ENCODE measurements around the gene RIC8B. TPM values are rescaled to one million over a fixed set of nuclear protein-coding genes. Genes with fewer than 3 reads are reported as not detected.
A peak's percentile ranks its signal among the peaks of the same experiment; 100 is the strongest.
"Not testable (repeated sequence)": the region's sequence is repeated elsewhere in the genome, so short reads cannot be mapped to it uniquely, and the experiment has no call there.

Gene RIC8B
- total RNA-seq: 10 to 100 TPM in 1 of 6 experiments, 1 to 10 TPM in 5; 5.9 to 10.6 (median 6.5) TPM
- long read RNA-seq, partial matches to known transcripts: 0 of 1 reads
- long read RNA-seq, other reads (novel, unspliced or antisense): 0 of 1 reads

- DNase-seq: peak; percentile 94 to 97 (median 97)
- Histone ChIP-seq H3K4me1 (peaks cover 0 to 51% (median 11%) of the 10 kb centered on the region in 4 donors), H3K4me3 (peak within 1 kb of the TSS; percentile 71 to 91 (median 82)), H3K27ac (peak within 1 kb of the TSS; percentile 93 to 97 (median 93)), H3K9me3 (no peaks in the 10 kb centered on the region), H3K27me3 (no peaks in the 10 kb centered on the region), H3K36me3 (no peaks in the 10 kb centered on the region)
- TF ChIP-seq POLR2A (IDR thresholded peaks at IDR 0.05) (peak; percentile 91), CTCF (IDR thresholded peaks at IDR 0.05) (no peak)
- WGBS (ENCODE audit: insufficient coverage, low coverage, low lambda C conversion rate, missing lambda C conversion rate): under 1% methylated on average over 19 of the region's 66 CpGs
- intact Hi-C loops (cut with DNase I): no loop called here
- peak; percentile 85 to 95 (median 92) for ATAC-seq
These were observed at the start of gene RIC8B for GRCh38 chr12:106774005-106774807. TSS of gene RIC8B (plus strand) at chr12:106774682. CDS start at chr12:106774746, 64 bp downstream.

- no peak for TF ChIP-seq POLR2A (IDR thresholded peaks at IDR 0.05)
- Histone ChIP-seq H3K4me1 (no peaks in the 10 kb centered on the region), H3K9me3 (no peaks in the 10 kb centered on the region), H3K27me3 (no peaks in the 10 kb centered on the region), H3K36me3 (no peaks in the 10 kb centered on the region), H3K4me3 (no peak overlapping the region), H3K27ac (no peak overlapping the region)
- intact Hi-C loops (cut with DNase I): no loop called here
- WGBS (ENCODE audit: insufficient coverage, low coverage, low lambda C conversion rate, missing lambda C conversion rate): 87% methylated on average over 6 of the region's 6 CpGs
- DNase-seq (no peak), ATAC-seq (no peak)
These were observed 49.5 kb upstream of the RIC8B start for GRCh38 chr12:106724934-106725333.

GRCh38 chr12:106726603-106727202, 47.8 kb upstream of the RIC8B start:
- 79% methylated on average over 4 of the region's 5 CpGs for WGBS (ENCODE audit: insufficient coverage, low coverage, low lambda C conversion rate, missing lambda C conversion rate)
- H3K27ac ChIP-seq; H3K27me3 ChIP-seq; H3K4me3 ChIP-seq; DNase-seq; H3K36me3 ChIP-seq; H3K4me1 ChIP-seq; H3K9me3 ChIP-seq; ATAC-seq; intact Hi-C loops (cut with DNase I): not testable (repeated sequence)

GRCh38 chr12:106729611-106730010, 44.9 kb upstream of the RIC8B start:
- H3K36me3 ChIP-seq: no peaks in the 10 kb centered on the region
- no peak overlapping the region for H3K4me3 ChIP-seq
- H3K4me1 ChIP-seq: no peaks in the 10 kb centered on the region
- DNase-seq (no peak), ATAC-seq (peak in 1 of 4 donors; percentile 65)
- intact Hi-C loops (cut with DNase I): no loop called here
- no peaks in the 10 kb centered on the region for H3K9me3 ChIP-seq
- 100% methylated on average over 1 of the region's 1 CpG for WGBS (ENCODE audit: insufficient coverage, low coverage, low lambda C conversion rate, missing lambda C conversion rate)
- no peak for TF ChIP-seq POLR2A (IDR thresholded peaks at IDR 0.05)
- H3K27ac ChIP-seq: no peak overlapping the region
- no peaks in the 10 kb centered on the region for H3K27me3 ChIP-seq

- no peaks in the 10 kb centered on the region for H3K4me1 ChIP-seq
These were observed 41.6 kb upstream of the RIC8B start for GRCh38 chr12:106732890-106733289.

More at GRCh38 chr12:106732890-106733289, 41.6 kb upstream of the RIC8B start:
- TF ChIP-seq CTCF (IDR thresholded peaks at IDR 0.05): no peak
- no peak for TF ChIP-seq POLR2A (IDR thresholded peaks at IDR 0.05)
- Histone ChIP-seq H3K36me3 (no peaks in the 10 kb centered on the region), H3K9me3 (no peaks in the 10 kb centered on the region), H3K27ac (no peak overlapping the region), H3K27me3 (no peaks in the 10 kb centered on the region), H3K4me3 (no peak overlapping the region)
- DNase-seq: no peak
- ATAC-seq: no peak
- intact Hi-C loops (cut with DNase I): no loop called here
- WGBS (ENCODE audit: insufficient coverage, low coverage, low lambda C conversion rate, missing lambda C conversion rate): 83% methylated on average over 4 of the region's 5 CpGs
